Measurements from ENCODE around the gene NMNAT1.

NMNAT1 gene

GRCh38 chr1:9992910-9993309, 49.6 kb downstream of the NMNAT1 start:
- H3K4me1 ChIP-seq (ENCODE audit: control insufficient read depth, low read length), result no peaks in the 10 kb centered on the region

GRCh38 chr1:9993561-9994075, 50.3 kb downstream of the NMNAT1 start:
- no peak for TF ChIP-seq CTCF (IDR thresholded peaks at IDR 0.05; ENCODE audit: low read depth, low read length, poor library complexity, severe bottlenecking)
- TF ChIP-seq EZH2phosphoT487 (IDR thresholded peaks at IDR 0.05; ENCODE audit: borderline replicate concordance, low read length), result no peak
- Histone ChIP-seq H3K27ac (ENCODE audit: low read depth, low read length) (no peak overlapping the region), H4K20me1 (ENCODE audit: control insufficient read depth, insufficient read depth, low read depth, low read length) (0 out of 2 replicates have a peak, but pooled peaks cover 3% of the 10 kb centered on the region), H3K36me3 (ENCODE audit: control insufficient read depth, low read length) (no peaks in the 10 kb centered on the region), H3F3A (ENCODE audit: control insufficient read depth, insufficient read depth) (no peaks in the 10 kb centered on the region), H3K9me3 (ENCODE audit: control insufficient read depth, insufficient read depth, low read length) (no peaks in the 10 kb centered on the region), H3K4me1 (ENCODE audit: control insufficient read depth, low read length) (no peaks in the 10 kb centered on the region), H3K4me2 (ENCODE audit: low read length) (no peak overlapping the region), H3K9me2 (replicated peaks; ENCODE audit: control insufficient read depth, low read length) (no peaks in the 10 kb centered on the region), H3K4me3 (ENCODE audit: low read length) (no peak overlapping the region), H3K79me2 (ENCODE audit: control insufficient read depth, low read length) (no peaks in the 10 kb centered on the region), H3K27me3 (ENCODE audit: control insufficient read depth, low read length) (peaks cover 10% of the 10 kb centered on the region)

More at GRCh38 chr1:9992910-9993309, 49.6 kb downstream of the NMNAT1 start:
- Histone ChIP-seq H3K4me2 (ENCODE audit: low read length) (no peak overlapping the region), H4K20me1 (ENCODE audit: control insufficient read depth, insufficient read depth, low read depth, low read length) (0 out of 2 replicates have a peak, but pooled peaks cover 3% of the 10 kb centered on the region), H3F3A (ENCODE audit: control insufficient read depth, insufficient read depth) (no peaks in the 10 kb centered on the region), H3K27ac (ENCODE audit: low read depth, low read length) (no peak overlapping the region), H3K9me2 (replicated peaks; ENCODE audit: control insufficient read depth, low read length) (no peaks in the 10 kb centered on the region), H3K36me3 (ENCODE audit: control insufficient read depth, low read length) (no peaks in the 10 kb centered on the region), H3K9me3 (ENCODE audit: control insufficient read depth, insufficient read depth, low read length) (no peaks in the 10 kb centered on the region), H3K27me3 (ENCODE audit: control insufficient read depth, low read length) (peaks cover 10% of the 10 kb centered on the region), H3K4me3 (ENCODE audit: low read length) (no peak overlapping the region), H3K79me2 (ENCODE audit: control insufficient read depth, low read length) (no peaks in the 10 kb centered on the region)
- TF ChIP-seq EZH2phosphoT487 (IDR thresholded peaks at IDR 0.05; ENCODE audit: borderline replicate concordance, low read length) (no peak), CTCF (IDR thresholded peaks at IDR 0.05; ENCODE audit: low read depth, low read length, poor library complexity, severe bottlenecking) (no peak)

- no peaks in the 10 kb centered on the region for H3K9me2 ChIP-seq (replicated peaks; ENCODE audit: control insufficient read depth, low read length)
- no peaks in the 10 kb centered on the region for H3K79me2 ChIP-seq (ENCODE audit: control insufficient read depth, low read length)
- H4K20me1 ChIP-seq (ENCODE audit: control insufficient read depth, insufficient read depth, low read depth, low read length), result 0 out of 2 replicates have a peak, but pooled peaks cover 3% of the 10 kb centered on the region
- peaks cover 7% of the 10 kb centered on the region for H3K27me3 ChIP-seq (ENCODE audit: control insufficient read depth, low read length)
- H3K27ac ChIP-seq (ENCODE audit: low read depth, low read length), result no peak within 1 kb of the TSS
- no peak within 1 kb of the TSS for H3K4me3 ChIP-seq (ENCODE audit: low read length)
- H3K4me1 ChIP-seq (ENCODE audit: control insufficient read depth, low read length), result no peaks in the 10 kb centered on the region
- no peaks in the 10 kb centered on the region for H3K9me3 ChIP-seq (ENCODE audit: control insufficient read depth, insufficient read depth, low read length)
- H3F3A ChIP-seq (ENCODE audit: control insufficient read depth, insufficient read depth), result no peaks in the 10 kb centered on the region
- peak within 1 kb of the TSS; percentile 11; the same call in 1 of the 2 replicates for H3K4me2 ChIP-seq (ENCODE audit: low read length)
- no peak for TF ChIP-seq CTCF (IDR thresholded peaks at IDR 0.05; ENCODE audit: low read depth, low read length, poor library complexity, severe bottlenecking)
- TF ChIP-seq EZH2phosphoT487 (IDR thresholded peaks at IDR 0.05; ENCODE audit: borderline replicate concordance, low read length), result peak; percentile 55; the same call in 1 of the 2 replicates
- H3K36me3 ChIP-seq (ENCODE audit: control insufficient read depth, low read length), result no peaks in the 10 kb centered on the region
Measured at GRCh38 chr1:9996624-9997582, 53.6 kb downstream of the NMNAT1 start, which contains the start of gene RBP7. TSS of gene RBP7 (plus strand) at chr1:9997228. CDS start at chr1:9997259, 31 bp downstream.
